ENCODE results near the gene KDM5B. TPM values are rescaled to one million over a fixed set of nuclear protein-coding genes. Genes with fewer than 3 reads are reported as not detected.

Gene KDM5B
- total and polyA plus RNA-seq, 5 donors from 2014 or later, result 13.7 to 77.7 (median 15.1) TPM

DNA sequence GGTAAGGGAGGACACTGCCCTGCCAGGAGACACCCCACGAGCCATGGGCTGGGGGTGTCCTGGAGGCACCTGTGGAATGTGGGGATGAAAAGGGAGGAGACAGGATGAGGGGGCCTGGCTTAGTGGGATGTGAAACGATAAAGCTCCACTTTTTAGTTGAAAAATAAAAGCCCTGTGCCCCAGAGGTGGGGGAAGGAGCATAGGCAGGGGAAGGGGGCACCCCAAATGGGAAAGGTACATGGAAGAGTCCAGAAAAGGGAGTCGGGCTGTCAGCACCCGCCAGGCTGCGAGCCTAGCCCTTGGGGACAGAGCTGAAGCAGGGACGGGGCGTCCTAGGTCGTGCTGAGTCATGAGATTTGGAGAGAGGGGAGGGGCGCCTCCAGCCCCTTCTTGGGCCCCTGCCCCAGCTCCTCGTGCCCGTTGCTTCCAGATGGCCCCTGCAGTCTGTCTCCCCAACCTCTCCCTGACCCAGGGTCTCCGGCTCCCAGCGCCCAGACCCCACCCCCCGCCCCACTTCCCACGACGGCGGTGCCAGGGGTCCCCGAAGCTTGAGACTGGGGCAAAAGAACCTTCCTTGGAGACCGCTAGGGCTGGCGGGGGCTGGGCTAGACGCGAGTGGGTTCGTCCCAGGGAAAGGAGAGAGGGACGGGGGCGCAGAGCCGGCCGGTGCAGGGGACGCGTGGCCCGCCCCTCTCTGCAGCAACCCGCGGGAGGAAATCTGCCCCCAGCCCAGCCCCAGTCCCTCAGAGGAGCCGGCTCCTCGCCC lies 98.8 kb downstream of the KDM5B start:
- ATAC-seq (ENCODE audit: low read depth in 2 of 2) (no peak), DNase-seq (no peak)
- Mint-ChIP-seq H3K9me3 (peaks cover 0 to 2% (median 0%) of the 10 kb centered on the region in 7 donors), H3K36me3 (no peaks in the 10 kb centered on the region), H3K27me3 (peaks cover 69% of the 10 kb centered on the region), H3K27ac (no peak overlapping the region), H3K4me3 (peak overlapping the region in 1 of 4 donors; percentile 35), H3K4me1 (peaks cover 0 to 6% (median 0%) of the 10 kb centered on the region in 4 donors)
- Histone ChIP-seq H3K27me3 (ENCODE audit: control insufficient read depth, insufficient read depth, low read length) (peaks cover 28% of the 10 kb centered on the region), H3K9me3 (ENCODE audit: control insufficient read depth in 2 of 2, low read length in 2 of 2) (no peaks in the 10 kb centered on the region), H3K4me3 (ENCODE audit: low read depth, low read length) (no peak overlapping the region), H3K36me3 (ENCODE audit: control insufficient read depth, insufficient read depth, low read length) (no peaks in the 10 kb centered on the region), H3K27ac (ENCODE audit: insufficient read depth, low read length, poor library complexity, severe bottlenecking) (no peak overlapping the region), H3K4me1 (ENCODE audit: control insufficient read depth, insufficient read depth, low read length, poor library complexity, severe bottlenecking) (peaks cover 4% of the 10 kb centered on the region)

DNA sequence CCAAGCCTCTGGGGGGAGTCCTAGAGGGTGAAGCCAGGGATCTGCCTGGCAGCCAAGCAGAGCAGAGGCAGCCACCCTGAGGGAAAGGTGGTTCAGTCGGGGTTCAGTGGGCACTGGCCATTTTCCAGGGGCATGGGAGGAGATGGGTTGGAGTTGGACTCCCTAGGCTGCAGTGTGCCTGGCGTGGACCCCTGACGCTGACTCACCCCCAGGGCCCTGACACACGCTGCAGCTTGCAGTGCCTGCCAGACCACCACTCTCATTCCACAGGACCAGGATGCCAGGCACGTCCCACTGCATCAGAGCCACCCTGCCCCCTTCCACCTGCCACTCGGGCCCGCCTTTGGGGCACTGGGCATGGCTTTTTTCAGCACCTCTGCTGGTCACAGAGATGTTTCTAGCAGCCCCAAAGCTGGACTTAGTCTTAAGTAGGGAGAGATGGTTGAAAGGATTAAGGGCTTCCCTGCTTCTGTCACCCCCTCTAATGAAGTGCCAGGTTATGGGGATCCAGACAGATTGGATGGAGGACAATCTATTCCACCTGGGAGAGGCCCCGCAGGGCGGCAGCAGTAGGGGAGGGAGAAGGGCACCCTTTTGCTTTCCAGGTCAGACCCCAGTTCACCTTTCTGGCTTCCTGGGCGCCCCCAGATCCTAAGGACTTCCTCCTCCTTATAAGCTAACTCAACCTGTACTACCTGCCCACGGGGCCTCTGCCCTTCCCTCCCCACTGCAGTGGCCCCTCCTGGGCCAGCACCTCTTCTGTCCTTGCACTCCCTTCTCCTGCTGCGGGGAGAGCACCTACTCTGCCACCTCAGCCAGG lies 99.6 kb downstream of the KDM5B start:
- Mint-ChIP-seq H3K36me3 (no peaks in the 10 kb centered on the region), H3K4me3 (no peak overlapping the region), H3K27me3 (peaks cover 73% of the 10 kb centered on the region), H3K4me1 (peaks cover 0 to 6% (median 0%) of the 10 kb centered on the region in 4 donors), H3K27ac (no peak overlapping the region), H3K9me3 (peaks cover 0 to 2% (median 0%) of the 10 kb centered on the region in 7 donors)
- Histone ChIP-seq H3K4me3 (ENCODE audit: low read depth, low read length) (no peak overlapping the region), H3K4me1 (ENCODE audit: control insufficient read depth, insufficient read depth, low read length, poor library complexity, severe bottlenecking) (peaks cover 4% of the 10 kb centered on the region), H3K36me3 (ENCODE audit: control insufficient read depth, insufficient read depth, low read length) (no peaks in the 10 kb centered on the region), H3K9me3 (ENCODE audit: control insufficient read depth in 2 of 2, low read length in 2 of 2) (no peaks in the 10 kb centered on the region), H3K27ac (ENCODE audit: insufficient read depth, low read length, poor library complexity, severe bottlenecking) (no peak overlapping the region), H3K27me3 (ENCODE audit: control insufficient read depth, insufficient read depth, low read length) (peaks cover 28% of the 10 kb centered on the region)
- DNase-seq, result no peak
- ATAC-seq (ENCODE audit: low read depth in 2 of 2), result no peak

DNA sequence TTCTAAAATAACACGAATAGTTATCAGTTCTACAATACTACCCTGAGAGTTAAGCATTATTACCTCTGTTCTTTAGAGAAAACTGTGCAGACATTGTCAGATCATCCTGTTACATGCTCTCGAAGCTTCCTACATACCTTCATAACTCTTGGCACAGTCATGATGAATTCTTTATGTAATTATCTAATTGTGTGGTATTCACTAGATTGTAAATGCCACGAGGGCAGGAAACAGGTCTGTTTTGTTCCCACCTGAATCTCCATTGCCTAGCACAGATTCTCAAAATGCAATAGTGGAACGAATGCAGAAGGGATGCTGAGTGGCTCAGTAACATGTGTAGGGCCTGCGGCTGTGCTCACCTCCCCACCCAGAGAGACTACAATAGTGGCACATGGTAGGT lies 101.4 kb downstream of the KDM5B start:
- Mint-ChIP-seq H3K36me3 (no peaks in the 10 kb centered on the region), H3K4me1 (peaks cover 0 to 6% (median 0%) of the 10 kb centered on the region in 4 donors), H3K4me3 (no peak overlapping the region), H3K27ac (no peak overlapping the region), H3K9me3 (no peaks in the 10 kb centered on the region), H3K27me3 (peaks cover 65% of the 10 kb centered on the region)
- DNase-seq, result no peak
- Histone ChIP-seq H3K27me3 (ENCODE audit: control insufficient read depth, insufficient read depth, low read length) (peaks cover 23% of the 10 kb centered on the region), H3K36me3 (ENCODE audit: control insufficient read depth, insufficient read depth, low read length) (no peaks in the 10 kb centered on the region), H3K4me3 (ENCODE audit: low read depth, low read length) (no peak overlapping the region), H3K9me3 (ENCODE audit: control insufficient read depth in 2 of 2, low read length in 2 of 2) (no peaks in the 10 kb centered on the region), H3K4me1 (ENCODE audit: control insufficient read depth, insufficient read depth, low read length, poor library complexity, severe bottlenecking) (peaks cover 4% of the 10 kb centered on the region), H3K27ac (ENCODE audit: insufficient read depth, low read length, poor library complexity, severe bottlenecking) (no peak overlapping the region)
- no peak for ATAC-seq (ENCODE audit: low read depth in 2 of 2)

- peaks cover 14% of the 10 kb centered on the region for H3K27me3 ChIP-seq (ENCODE audit: control insufficient read depth, insufficient read depth, low read length)
- Mint-ChIP-seq H3K27me3 (peaks cover 51% of the 10 kb centered on the region), H3K36me3 (no peaks in the 10 kb centered on the region), H3K4me1 (peaks cover 0 to 3% (median 0%) of the 10 kb centered on the region in 4 donors), H3K4me3 (no peak overlapping the region), H3K27ac (no peak overlapping the region), H3K9me3 (no peaks in the 10 kb centered on the region)
- no peak overlapping the region for H3K4me3 ChIP-seq (ENCODE audit: low read depth, low read length)
- no peaks in the 10 kb centered on the region for H3K4me1 ChIP-seq (ENCODE audit: control insufficient read depth, insufficient read depth, low read length, poor library complexity, severe bottlenecking)
- no peak overlapping the region for H3K27ac ChIP-seq (ENCODE audit: insufficient read depth, low read length, poor library complexity, severe bottlenecking)
- H3K9me3 ChIP-seq (ENCODE audit: control insufficient read depth in 2 of 2, low read length in 2 of 2), result no peaks in the 10 kb centered on the region
- ATAC-seq (ENCODE audit: low read depth in 2 of 2) (no peak), DNase-seq (no peak)
- H3K36me3 ChIP-seq (ENCODE audit: control insufficient read depth, insufficient read depth, low read length), result no peaks in the 10 kb centered on the region
Observed at GRCh38 chr1:202704601-202705000, 103.6 kb downstream of the KDM5B start.

DNA sequence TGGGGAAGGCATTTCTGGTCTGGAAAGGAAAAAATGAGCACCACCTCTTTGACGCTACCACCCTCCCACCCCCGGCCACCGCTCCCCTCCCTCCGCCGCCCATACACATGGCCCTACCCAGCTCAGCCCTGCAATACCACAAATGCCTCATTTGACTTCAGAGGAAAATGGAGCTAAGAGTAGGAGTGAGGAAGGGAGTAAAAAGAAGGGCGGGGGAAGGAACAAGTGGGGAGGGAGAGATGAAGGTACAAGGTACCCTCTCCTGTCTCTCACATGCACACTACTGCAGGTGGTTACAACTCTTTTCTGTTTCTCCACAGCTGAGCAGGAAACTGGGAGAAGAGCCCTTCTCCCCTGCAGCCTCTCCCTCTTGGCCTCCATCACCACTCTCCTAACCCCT lies 105.0 kb downstream of the KDM5B start:
- Mint-ChIP-seq H3K9me3 (no peaks in the 10 kb centered on the region), H3K27ac (no peak overlapping the region), H3K4me3 (no peak overlapping the region), H3K4me1 (no peaks in the 10 kb centered on the region), H3K27me3 (peaks cover 42% of the 10 kb centered on the region), H3K36me3 (no peaks in the 10 kb centered on the region)
- Histone ChIP-seq H3K4me1 (ENCODE audit: control insufficient read depth, insufficient read depth, low read length, poor library complexity, severe bottlenecking) (no peaks in the 10 kb centered on the region), H3K9me3 (ENCODE audit: control insufficient read depth in 2 of 2, low read length in 2 of 2) (no peaks in the 10 kb centered on the region), H3K27ac (ENCODE audit: insufficient read depth, low read length, poor library complexity, severe bottlenecking) (no peak overlapping the region), H3K4me3 (ENCODE audit: low read depth, low read length) (no peak overlapping the region), H3K36me3 (ENCODE audit: control insufficient read depth, insufficient read depth, low read length) (no peaks in the 10 kb centered on the region), H3K27me3 (ENCODE audit: control insufficient read depth, insufficient read depth, low read length) (peaks cover 7% of the 10 kb centered on the region)
- no peak for ATAC-seq (ENCODE audit: low read depth in 2 of 2)
- DNase-seq, result no peak

DNA sequence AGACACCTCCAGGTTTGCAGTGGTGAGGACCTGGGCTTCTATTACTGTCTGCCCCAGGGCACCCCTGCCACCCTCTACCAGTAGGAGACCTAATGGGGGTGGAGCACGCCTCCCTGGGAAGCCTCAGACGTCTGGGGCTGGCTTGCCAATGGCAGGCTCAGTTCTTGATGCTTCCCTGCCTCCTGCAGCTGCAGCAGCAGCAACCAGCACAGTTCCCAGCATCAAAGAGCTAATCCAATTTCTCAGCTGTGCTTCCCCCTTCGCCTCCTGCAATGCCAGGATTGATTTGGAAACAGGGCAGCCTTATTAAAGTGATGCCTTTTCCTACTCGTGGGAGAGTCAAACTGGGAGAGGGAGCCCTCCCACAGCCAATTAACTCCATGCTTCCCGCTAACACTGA lies 106.1 kb downstream of the KDM5B start:
- H3K27ac Mint-ChIP-seq, result no peak overlapping the region
- no peaks in the 10 kb centered on the region for H3K36me3 Mint-ChIP-seq
- no peak overlapping the region for H3K4me3 ChIP-seq (ENCODE audit: low read depth, low read length)

DNA sequence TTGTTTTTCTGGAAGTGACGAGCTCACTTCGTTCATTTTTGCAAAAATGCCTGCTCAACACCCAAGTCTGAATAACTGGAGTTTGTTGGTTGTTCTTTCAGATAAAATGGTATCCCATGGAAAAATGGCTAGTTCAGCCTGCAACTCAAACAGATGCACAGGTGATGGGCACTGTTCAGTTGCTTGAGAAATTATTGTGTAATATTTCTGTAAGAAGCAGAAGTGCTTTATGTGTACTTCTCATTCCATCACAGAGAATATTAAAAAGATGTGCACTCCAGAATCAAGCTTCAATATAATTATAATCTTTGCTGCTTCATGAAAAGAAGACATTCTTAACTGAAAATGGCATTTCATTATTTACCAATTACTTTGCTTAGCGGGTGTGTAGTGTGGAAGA lies 107.0 kb downstream of the KDM5B start:
- Mint-ChIP-seq H3K36me3 (no peaks in the 10 kb centered on the region), H3K4me1 (no peaks in the 10 kb centered on the region), H3K27me3 (peaks cover 29% of the 10 kb centered on the region), H3K9me3 (no peaks in the 10 kb centered on the region), H3K27ac (no peak overlapping the region), H3K4me3 (no peak overlapping the region)
- H3K4me1 ChIP-seq (ENCODE audit: control insufficient read depth, insufficient read depth, low read length, poor library complexity, severe bottlenecking), result no peaks in the 10 kb centered on the region
- no peaks in the 10 kb centered on the region for H3K9me3 ChIP-seq (ENCODE audit: control insufficient read depth in 2 of 2, low read length in 2 of 2)
- no peak overlapping the region for H3K4me3 ChIP-seq (ENCODE audit: low read depth, low read length)
- ATAC-seq (ENCODE audit: low read depth in 2 of 2), result no peak
- no peaks in the 10 kb centered on the region for H3K36me3 ChIP-seq (ENCODE audit: control insufficient read depth, insufficient read depth, low read length)
- no peak overlapping the region for H3K27ac ChIP-seq (ENCODE audit: insufficient read depth, low read length, poor library complexity, severe bottlenecking)
- peaks cover 2% of the 10 kb centered on the region for H3K27me3 ChIP-seq (ENCODE audit: control insufficient read depth, insufficient read depth, low read length)
- no peak for DNase-seq

More for the DNA sequence above, 106.1 kb downstream of the KDM5B start:
- Histone ChIP-seq H3K4me1 (ENCODE audit: control insufficient read depth, insufficient read depth, low read length, poor library complexity, severe bottlenecking) (no peaks in the 10 kb centered on the region), H3K9me3 (ENCODE audit: control insufficient read depth in 2 of 2, low read length in 2 of 2) (no peaks in the 10 kb centered on the region), H3K27ac (ENCODE audit: insufficient read depth, low read length, poor library complexity, severe bottlenecking) (no peak overlapping the region), H3K27me3 (ENCODE audit: control insufficient read depth, insufficient read depth, low read length) (peaks cover 2% of the 10 kb centered on the region), H3K36me3 (ENCODE audit: control insufficient read depth, insufficient read depth, low read length) (no peaks in the 10 kb centered on the region)
- no peaks in the 10 kb centered on the region for H3K9me3 Mint-ChIP-seq
- DNase-seq (no peak), ATAC-seq (ENCODE audit: low read depth in 2 of 2) (no peak)
- peaks cover 37% of the 10 kb centered on the region for H3K27me3 Mint-ChIP-seq
- no peak overlapping the region for H3K4me3 Mint-ChIP-seq
- H3K4me1 Mint-ChIP-seq, result no peaks in the 10 kb centered on the region
